HG03097 (cell line): ENCODE data around the gene PTPRD.

Experiments
- ATAC-seq: cut with Tn5 transposase; IDR thresholded peaks from one replicate; pipeline ENCODE4 v1.9.1; 2021; ENCODE audit not compliant: unreplicated experiment, low FRiP score

The PTPRD gene

DNA sequence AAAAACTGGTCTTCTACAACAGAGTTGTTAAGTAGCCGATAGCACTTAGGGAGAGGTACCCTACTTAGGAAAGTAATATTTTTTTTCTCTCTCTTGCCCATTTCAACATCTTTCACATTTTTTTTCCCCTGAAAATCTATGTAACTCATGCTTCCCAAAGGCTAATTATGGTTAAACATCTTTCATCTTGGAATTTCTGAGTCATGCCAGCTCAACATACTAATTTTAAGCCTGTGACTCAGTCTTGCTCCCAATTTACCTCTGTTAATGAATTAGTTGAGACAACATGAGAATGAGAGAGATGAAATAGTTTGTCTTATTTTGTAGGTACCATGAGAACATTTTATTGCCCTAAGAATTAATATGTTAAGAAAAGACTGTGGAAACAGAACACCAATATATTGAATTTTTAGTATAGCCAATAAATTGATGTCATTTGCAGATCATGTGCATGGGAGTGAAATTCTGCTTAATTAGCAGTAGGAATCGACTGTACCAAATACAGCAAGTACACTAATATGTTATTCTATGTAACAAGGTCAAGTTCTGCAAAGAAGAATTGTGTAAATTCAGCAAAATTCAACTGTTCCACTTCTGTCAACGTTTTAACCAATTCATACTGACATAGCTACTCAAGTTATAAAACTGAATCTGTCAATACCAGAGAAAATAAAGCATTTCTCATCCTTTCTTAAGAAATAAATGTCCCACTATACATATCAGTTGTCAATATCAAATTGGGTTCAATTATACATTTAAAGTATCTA lies 550.0 kb downstream of the PTPRD start:
- no peak for ATAC-seq

DNA sequence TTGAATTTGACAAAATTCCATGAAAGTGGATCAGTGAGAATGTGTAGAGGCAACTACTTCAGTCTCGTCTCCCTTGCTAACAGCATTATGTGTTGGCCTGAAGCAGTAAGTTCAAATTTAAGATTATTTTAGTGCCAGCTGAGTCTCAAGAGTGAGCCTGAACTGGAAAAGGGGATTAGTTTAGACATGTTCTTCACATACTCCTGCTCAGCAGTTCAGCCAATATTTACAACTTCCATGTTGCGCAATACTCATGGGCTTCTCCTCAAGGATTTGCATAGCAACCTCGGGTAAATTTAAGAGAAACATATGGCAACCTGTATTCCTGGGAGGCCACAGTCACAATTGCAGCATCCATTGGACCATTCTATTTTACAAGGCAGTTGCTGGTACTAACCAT lies 553.8 kb downstream of the PTPRD start:
- ATAC-seq: no peak

DNA sequence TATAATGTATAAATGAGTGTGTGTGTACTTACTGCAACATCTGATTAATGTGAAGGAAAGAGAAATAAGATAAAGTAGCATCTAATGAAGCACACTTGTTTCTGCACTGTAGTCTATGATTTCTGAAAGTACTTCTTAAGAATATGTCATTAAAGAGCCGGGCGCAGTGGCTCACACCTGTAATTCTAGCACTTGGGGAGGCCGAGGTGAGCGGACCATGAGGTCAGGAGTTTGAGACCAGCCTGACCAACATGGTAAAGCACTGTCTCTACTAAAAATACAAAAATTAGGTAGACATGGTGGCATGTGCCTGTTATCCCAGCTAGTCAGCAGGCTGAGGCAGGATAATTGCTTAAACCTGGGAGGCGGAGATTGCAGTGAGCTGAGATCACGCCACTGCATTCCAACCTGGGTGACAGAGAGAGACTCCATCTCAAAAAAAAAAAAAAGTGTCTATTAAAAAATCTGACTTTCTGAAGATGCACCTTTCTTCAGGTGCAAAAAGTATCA lies 556.9 kb downstream of the PTPRD start:
- no peak for ATAC-seq

DNA sequence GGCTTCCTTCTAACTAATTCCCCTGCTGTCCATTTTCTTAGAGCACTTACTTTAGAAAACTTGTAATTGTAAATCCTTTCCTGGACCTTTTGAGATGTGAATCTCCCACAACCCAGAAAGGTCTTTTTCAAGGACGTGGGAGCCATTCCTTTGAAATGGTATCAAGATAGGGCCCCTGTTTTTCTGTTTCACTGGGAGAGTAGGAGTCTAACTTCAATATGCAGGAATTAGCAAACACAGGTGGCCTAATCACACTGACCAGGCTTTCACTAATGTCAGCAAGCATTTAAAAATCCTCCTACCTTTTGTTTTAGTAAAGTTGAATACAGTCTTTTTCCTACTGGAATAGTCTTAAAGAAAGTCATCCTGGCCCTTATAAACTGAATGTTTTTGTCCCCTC lies 558.3 kb downstream of the PTPRD start:
- no peak for ATAC-seq

DNA sequence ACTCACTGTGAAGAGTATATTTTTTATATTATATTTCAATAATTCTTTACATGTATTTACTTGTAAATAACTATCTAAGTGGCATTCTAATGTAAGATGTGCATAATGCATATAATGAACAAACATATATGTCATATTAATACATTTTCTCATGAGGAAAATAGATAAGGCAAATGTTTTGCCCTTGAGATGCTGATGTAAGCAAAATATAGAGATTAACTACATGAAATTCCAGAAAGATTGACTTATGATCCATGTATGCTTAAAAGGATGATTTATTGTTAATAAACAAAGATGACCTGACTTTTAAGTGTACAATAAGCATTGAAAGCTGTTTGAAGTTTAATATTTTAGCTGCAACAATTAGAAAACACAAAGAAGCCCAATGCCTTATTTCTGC lies 559.9 kb downstream of the PTPRD start:
- no peak for ATAC-seq

DNA sequence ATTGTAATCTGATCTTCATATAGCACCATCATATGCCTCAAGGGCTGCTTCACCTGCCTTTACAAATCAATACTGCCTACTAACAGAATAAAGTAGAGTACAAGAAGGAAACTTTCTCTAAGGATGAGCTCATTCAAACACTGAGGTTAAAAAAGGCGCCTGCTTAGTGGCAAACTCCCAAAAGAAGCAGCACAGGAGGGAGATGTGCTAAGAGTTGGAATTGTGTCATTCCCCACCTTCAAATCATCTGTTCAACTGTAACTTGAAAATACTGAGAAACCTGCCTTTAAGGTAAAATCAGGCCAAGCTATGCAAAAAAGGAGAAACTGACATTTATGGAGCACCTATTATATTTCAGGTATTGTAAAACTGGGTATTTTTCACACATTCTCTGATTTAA lies 560.6 kb downstream of the PTPRD start:
- no peak for ATAC-seq

DNA sequence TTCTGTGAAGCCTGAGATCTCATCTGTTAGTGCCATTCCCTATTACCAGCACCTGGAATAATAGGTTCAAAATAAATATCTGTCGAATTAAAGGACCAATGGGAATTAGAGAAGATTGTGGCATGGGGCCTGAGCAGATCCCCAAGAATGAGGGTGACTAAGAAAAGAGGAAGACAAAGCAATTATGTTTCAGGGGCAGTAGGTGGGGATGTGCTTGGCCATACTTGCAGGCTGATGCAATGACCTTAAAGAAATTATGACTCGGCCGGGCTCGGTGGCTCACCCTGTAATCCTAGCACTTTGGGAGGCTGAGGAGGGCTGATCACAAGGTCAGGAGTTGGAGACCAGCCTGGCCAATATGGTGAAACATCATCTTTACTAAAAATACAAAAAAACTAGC lies 562.8 kb downstream of the PTPRD start:
- ATAC-seq: no peak

DNA sequence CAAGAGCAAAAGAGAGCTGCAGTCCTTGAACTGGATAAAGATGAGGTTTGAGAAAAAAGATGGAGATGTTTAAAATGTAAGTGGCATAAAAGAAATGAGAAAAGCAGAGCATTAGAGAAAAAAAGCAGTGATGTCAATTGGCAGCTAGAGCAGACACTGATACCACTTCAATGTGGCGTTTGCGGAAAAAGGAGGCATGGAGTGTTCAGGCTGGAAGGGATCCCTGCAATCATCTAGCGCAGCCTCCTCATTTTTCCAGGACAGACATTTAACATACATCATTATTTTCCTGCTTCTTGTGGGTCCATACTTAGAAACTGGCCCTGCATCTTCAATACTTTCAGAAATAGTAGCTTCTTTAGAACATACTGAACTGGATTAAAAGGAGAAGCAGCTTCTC lies 563.8 kb downstream of the PTPRD start:
- no peak for ATAC-seq

DNA sequence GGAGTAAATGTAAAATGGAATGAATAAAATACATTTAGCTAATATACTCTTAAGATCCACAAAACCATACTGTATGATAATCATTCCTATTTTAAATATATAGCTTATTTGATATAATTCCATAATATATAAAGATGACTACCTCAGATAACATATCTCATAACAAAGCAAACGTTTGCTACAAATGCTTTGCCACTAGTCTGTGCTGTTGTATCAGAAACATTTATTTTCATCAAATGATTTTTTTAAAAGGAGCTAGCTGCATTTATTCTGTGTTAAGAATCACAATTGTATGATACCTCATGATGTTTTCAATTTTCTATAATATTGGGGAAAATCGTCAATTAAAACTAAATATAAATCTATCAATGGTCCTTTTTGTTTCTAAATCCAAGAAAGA lies 567.2 kb downstream of the PTPRD start:
- ATAC-seq: no peak

DNA sequence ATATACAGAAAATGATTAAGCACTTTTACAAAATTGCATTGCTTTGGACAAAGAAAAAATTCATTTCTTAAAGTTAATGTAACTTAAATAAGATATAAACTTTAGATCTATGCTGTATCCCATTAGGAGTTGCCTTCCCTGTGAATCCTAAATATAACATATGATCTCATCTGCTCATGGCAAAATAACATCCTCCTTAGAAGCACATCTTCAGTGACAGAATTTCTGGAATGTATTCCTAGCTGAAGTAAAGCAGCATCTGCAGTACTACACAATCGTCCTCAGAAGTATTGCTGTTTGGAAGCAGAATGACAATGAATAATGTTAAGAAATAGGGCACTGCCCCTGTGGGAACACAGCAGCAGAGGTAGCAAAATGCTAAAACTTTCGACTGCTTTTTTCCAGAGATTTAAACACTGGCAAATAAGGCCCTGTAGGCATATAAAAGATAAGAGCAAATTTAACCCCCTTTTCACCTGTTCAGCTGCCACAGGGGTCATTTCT lies 571.0 kb downstream of the PTPRD start:
- ATAC-seq: no peak

DNA sequence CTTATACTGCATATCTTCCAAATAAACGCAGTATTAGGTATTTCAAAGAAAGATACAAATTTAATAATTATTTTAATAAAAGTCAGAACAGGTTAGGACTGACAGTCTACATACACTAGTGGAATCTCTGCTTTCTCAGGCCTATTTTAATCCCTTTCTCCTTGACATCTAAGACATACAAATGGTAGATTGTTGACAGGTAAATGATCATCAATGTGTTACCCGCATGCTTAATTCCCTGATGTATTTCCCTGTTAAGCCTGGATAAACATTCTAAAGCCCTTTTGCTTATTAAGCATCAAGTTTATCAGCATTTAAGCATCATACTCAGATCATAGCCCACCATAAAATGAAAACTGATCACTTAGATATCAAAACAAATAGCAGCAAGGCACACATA lies 576.7 kb downstream of the PTPRD start:
- ATAC-seq: no peak

DNA sequence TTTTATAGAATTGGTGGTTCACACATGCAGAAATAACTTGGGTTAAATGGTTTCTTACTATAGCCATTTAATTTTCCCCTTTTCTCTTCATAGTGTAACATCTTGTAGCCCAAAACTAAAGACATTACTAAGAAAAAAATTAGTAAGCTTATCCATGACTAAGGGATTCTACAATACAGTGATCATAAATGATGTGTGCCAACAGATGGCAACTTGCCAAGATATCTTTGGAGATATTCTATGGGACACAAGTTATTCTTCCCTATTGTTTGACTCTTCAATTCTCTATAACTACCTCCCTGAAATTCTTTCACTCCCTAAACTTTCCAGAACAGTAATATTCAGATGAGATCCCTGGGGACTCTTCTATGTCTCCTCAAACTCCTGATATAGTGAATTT lies 580.6 kb downstream of the PTPRD start:
- ATAC-seq: no peak

DNA sequence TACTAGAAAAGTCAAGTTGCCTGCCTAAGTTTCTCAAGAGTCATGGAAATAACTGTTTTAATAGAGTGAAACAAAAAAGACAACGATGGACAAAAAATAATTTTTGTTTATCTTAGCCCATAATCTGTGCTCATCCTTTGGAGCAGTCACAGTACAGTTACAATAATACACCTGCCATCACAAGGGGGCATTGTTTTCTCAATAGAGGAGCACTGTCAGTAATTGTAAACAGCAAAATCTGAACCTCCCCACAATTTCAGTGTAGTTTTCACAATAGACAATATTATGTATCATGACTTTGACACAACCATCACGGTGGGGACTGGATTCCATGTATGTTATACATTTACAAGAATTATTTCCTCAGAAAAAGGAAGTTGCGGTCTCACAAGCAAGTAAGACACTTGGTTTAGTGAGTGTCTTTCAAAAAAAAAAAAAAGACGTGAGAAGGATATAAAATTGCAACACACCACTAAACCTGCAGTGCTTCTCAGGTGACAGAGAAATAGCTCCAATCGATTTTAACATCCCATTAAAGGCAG lies 586.3 kb downstream of the PTPRD start:
- ATAC-seq: no peak

DNA sequence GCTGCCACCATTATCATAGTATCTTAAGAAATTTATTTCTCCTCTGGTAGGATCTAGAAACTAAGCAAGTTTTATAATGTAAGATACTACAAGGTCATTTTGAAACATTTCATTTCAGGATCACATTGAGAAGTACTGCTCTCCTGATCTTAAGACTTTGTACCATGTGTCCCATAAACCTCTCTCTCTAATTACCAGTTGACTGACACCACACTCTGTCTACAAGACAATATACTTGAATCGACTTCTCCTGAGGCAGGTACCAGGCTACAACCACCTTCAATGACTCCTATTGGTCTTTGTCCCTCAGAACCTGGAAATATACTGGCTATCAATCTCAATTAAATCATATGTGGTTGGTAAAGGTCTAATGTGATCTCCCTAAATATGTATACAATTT lies 597.0 kb downstream of the PTPRD start:
- ATAC-seq: no peak

DNA sequence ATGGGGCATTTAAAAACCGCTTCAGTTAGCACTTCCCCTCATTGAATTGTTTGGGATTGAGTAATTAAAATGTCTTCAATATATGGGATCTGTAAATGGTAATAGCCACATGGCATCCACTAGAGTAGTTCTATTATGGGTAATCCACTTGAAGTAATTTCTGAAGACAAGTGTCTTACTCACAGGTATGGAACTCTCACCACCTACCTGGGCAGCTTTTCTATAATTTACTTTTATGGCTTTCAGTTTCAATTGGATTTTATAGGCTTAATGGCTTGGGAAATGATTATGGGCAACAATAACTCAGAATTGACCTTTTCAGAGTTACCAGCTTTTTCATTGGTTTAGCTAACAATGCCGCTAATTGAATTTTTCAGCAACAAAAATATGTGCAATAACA lies 597.9 kb downstream of the PTPRD start:
- no peak for ATAC-seq

DNA sequence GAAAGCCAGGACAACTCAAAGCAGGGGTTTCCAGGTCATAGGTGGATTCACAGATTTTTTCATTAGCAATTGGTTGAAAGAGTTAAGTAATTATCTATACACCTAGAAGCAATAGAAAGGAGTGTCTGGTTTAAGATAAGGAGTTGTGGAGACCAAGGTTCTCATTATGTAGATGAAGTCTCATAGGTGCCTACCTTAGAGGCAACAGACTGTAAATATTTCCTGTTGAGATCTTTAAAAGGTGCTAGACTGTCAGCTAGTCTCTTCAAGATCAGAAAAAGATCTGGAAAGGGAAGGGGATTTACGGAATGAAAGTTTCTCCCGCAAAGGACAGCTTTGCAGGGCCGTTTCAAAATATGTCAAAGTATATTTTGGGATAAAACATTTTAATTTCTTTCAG lies 603.4 kb downstream of the PTPRD start:
- no peak for ATAC-seq

DNA sequence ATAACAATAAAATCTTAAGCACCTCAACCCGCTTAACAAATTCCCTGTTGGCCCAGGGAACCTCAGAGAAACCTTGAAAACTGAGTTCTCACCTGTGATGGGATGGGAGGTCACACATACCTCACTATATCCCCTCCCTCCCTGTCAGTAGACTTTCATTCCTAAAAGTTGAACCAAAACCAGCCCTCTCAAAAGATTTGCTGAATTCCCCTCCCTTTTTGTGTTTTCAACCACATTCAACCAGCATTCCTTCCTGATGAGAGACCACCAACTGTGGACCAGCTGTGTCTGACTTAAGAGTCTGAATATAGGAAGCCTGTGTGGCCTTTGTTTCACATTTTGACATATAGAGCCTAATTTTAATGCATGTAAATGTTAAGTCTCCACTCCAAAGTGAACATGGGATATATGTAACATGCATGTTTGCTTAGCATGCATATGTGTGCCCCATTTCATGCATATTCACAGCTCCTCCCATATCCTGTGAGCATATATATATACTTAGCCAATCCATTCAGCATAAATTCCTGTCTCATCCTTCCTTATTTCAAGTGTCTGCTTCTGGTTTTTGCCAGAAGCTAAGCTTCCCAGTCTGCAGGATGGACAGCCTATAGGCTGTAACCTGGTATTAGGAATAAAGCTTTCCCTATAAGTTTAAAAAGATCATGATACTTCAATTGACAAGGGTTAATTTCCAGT lies 604.6 kb downstream of the PTPRD start:
- ATAC-seq: no peak

DNA sequence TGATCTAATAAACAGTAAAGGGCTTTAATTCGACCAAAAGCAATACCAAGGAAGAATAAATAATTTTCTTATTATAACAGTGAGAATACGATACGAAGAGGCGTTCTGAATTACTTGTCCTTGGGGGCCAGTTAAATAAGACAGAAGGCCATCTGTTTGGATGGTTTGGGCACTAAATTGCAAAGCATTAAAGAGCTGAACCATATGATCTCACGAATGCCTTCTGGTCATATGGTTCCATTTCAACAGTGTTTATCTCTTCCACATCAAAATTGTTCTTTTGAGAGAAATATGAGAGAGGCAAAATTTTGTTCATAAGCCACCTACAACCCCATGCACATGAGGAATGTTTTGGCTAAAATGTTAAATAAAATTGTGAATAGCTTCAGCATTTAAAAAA lies 605.4 kb downstream of the PTPRD start:
- ATAC-seq: no peak

DNA sequence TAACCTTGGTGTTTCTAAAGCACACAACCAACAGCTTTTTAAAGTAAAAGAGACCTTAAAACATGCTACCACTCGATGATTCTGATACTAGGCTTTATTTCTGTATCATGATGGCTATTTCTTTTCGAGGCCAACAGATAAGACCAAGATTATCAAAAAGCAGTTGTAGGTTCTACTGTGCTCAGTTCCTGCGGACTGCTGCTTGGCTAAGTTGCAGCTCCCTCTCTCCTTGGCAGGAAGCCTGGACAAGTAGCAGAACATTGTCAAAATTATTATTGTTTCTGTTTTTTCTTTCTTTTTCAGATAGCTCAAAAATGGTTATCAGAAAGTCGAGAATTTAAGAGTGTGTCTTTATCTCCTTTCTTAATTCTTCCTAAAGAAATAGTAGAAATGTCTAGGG lies 607.6 kb downstream of the PTPRD start:
- no peak for ATAC-seq

DNA sequence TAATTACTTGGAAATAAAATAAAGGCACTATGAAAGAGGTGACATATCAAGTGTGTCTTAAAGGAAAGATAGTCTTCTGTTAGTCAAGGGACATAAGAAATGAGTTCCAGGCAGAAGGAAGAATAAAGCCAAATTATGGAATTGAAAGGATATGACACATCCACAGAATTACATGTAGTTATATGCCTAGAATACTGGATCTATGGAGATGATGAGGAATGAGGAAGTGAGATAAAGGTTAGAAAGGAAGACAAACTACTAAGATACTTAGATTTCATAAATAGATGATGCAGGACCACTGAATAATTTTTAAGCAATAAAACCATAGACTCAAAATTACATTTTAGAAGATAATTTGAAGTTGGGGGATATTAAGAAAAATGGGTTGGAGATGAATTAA lies 609.8 kb downstream of the PTPRD start:
- ATAC-seq: no peak

DNA sequence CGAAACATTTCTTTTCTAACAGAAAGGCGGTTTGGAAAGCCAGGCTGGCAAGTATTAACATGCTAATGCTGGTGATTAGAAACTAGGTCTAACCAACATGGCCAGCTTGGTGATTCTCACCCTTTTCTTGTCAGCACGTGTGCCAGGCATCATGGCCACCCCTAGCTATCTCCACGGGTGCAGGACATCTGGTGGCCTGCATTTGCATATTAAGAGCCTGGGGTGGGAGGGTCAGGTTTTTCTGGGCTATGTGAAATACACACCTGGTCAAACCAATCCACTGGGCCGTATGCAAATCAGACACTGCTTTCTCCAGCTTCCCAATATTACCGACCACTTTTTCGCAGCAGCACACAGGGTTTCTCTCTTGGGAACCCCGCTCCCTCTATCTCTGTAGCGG lies 612.1 kb downstream of the PTPRD start:
- ATAC-seq: no peak
